ENCODE results near the gene MOB1A.
A peak's percentile ranks its signal among the peaks of the same experiment; 100 is the strongest.
"Not testable (repeated sequence)": the region's sequence is repeated elsewhere in the genome, so short reads cannot be mapped to it uniquely, and the experiment has no call there.

MOB1A gene

DNA sequence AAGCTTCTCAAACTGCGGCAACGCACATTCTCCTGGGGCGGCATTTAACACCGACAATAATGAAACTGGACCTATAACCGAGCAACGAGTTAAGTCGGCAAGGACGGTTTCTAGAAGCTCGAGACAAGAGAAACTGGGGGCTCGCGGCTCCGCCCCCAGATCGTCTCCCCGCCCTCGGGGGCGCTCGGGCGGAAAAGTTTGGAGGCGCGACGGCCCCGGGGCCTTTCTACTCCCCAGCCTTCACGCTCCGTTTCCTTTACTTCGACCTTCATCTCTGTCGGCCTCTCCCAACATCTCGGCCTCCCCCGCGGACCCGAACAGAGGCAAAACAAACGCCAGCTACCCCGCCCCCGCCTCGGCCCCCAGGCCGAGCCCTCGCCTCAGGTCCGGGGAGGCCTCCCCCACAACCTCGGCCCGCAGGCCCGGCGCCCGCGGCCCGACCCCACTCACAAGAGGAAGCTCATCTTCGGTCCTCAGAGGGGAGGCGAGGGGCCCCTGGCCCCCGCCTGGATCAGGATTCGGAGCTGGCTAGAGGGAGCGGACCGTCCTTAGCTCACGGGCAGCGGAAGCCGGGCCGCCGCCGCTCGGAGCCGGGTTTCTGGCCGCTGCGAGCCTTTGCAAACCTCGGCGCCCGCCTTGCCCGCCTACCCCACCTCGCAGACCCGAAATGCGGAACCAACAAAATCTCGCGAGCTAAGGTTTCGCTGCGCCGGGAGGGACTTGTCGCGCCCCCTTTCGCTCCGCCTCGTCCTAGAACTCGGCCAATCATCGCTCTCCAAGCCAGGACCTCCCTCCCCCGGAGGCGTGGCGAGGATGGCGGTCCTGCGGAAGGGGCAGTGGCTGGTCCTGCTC lies at the start of gene MOB1A:
TSS of gene MOB1A (minus strand) at position 669 of the 852 bp plus-strand sequence. CDS start at position 464, 205 bp downstream.
- ATAC-seq: peak; percentile 94 to 96

DNA sequence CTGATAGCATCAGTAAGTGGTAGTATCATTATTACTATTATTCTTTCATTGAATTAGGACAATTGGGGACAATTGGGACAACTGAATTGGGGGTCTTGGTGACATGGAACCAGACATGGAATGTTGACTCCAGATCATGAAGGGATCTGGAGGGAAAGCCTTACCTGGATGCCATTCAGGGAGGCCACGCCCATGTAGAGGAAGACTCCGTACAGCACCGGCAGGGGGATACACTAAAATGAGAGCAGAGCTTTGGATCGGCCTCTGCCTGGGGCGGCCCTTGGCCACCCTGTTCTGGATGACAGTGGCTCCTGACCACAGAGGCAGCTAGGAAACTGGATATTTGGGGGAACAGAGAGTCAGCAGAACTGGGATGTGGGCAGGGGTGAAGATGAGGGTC lies 49.0 kb upstream of the MOB1A start:
- no peak for ATAC-seq

- ATAC-seq: no peak
These were observed 48.1 kb upstream of the MOB1A start for GRCh38 chr2:74226648-74227213.

DNA sequence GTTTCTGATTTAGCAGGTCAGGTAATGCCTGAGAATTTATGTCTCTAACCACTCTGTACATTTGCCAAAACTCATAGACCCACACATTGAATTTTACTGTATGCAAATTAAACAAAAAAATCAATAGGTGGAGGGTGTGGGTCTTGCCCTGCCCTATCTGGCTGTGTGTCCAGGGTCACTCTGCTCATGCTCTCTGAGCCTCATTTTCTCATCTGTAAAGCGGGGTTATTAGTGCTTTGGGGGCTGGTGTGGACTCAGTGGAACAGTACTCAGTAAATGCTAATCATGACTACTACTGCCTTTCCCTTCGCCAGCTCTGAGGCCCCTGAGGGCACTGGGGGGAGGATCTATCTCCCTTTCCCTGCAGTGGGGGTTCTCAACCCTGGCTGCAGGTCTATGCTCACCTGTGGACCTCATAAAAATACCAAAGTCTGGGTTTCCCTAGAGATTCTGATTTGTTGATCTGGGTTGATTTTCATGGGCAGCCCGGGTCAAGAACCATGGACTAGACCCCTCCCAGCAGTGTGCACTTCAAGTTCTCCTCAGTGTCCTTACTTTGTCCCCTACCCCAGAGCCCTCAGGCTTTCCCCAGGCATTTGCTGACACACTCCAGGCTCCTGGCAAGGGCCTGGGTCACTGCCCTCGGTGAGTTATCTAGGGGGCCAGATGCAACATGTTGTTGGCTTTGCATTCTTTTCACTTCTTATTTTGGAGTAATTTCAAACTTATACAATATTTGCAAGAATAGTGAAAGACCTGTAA lies 47.2 kb upstream of the MOB1A start:
- no peak for ATAC-seq

- ATAC-seq: no peak
These were observed 45.5 kb upstream of the MOB1A start for GRCh38 chr2:74223941-74224770.

DNA sequence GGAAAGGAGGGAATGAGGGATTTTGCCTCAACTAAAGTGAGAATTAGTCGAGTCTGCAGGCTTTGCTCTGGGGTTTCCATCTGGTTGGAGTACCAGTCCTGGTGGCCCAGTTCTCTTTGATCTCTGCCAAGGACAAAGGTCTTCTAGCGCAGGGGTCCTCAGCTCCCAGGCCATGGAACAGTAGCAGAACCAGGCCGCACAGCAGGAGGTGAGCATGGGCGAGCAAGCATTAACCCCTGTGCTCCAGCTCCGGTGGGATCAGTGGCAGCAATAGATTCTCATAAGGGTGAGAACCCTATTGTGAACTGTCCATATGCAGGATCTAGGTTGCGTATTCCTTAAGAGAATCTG lies 43.6 kb upstream of the MOB1A start:
- ATAC-seq: no peak

DNA sequence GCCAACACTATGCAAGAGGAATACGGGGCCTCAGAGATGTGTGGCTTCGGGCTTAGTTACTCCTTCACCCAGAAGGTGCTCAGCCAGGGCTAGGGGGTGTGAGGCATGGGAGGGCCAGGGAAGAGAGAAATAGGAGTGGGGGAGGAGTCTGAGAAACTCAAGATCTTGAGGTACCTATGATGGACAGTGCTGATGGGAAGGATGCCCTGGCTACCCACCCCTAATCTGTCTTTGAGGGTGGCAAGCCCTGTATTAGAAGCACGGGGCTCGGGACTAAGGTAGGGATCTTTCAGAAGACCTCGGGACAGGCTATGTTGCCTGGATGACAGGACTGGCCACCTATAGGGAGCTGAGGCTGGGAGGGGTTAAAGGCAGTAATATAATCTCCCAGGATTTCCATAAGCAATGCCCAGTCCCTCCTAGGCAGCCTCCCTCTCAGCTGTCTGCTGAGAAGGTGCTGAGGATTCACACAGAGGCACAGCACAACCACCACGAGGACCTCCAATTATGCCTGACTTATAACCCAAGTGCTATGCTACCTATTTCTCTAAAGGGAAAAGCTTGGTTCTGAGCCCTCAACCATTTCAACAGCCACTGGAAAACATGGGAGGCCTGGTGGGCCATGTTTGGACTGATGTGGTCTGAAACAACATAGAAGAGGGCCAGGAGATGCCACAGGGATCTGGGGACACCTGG lies 43.1 kb upstream of the MOB1A start:
- ATAC-seq: no peak

- no peak for ATAC-seq
These were observed 42.4 kb upstream of the MOB1A start for GRCh38 chr2:74221091-74221490.

DNA sequence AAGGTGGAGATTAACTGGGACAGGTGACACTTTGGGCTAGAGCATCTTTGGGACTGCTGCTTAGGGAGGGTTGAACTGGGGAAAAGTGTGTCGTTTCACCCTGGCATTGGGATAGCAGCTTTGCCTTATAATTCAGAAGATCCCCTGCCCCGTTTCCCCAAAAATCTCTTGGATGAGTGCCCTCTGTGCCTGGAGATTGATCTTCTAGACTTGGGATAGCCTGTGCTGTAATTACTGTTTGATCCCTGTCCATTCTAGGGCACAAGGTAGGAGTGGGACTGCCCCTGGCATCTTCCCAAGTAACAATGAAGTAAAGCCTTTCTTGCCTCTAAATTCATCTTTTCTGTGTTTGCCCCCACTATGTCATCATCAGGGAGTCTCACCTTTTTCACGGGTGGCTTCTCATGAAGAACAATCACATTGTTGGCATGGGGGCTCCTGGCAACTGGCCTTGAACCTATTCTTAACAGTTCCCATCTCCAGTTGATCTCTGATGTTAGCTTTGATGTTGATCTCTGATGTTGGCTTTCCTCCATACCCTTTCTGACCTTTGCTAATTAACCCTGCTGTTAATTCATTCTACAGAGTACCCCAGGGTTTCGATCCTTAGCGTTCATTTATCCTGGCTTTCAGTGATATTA lies 41.3 kb upstream of the MOB1A start:
- no peak for ATAC-seq

DNA sequence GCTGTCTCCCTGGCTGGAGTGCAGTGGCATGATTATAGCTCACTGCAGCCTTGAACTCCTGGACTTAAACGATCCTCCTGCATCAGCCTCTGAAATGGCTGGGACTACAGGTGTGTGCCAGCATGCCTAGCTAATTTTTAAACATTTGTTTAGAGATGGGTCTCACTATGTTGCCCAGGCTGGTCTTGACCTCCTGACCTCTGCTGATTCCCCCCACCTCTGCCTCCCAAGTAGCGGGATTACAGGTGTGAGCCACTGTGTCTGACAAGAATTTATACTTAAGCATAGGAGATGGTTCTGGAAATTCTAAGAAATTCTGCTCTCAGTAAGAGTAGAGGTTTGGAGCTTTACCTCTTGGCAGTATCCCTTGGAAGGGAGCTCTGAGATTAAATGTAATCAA lies 38.0 kb upstream of the MOB1A start:
- no peak for ATAC-seq

GRCh38 chr2:74215771-74216170 lies 37.1 kb upstream of the MOB1A start:
- ATAC-seq: not testable (repeated sequence)

- no peak for ATAC-seq
These were observed 34.2 kb upstream of the MOB1A start for GRCh38 chr2:74212702-74213410.

- peak; percentile 87 to 90 for ATAC-seq
These were observed 27.6 kb upstream of the MOB1A start for GRCh38 chr2:74206180-74206688.

- peak; percentile 15 to 33 for ATAC-seq
These were observed 26.9 kb upstream of the MOB1A start for GRCh38 chr2:74205596-74205995.

DNA sequence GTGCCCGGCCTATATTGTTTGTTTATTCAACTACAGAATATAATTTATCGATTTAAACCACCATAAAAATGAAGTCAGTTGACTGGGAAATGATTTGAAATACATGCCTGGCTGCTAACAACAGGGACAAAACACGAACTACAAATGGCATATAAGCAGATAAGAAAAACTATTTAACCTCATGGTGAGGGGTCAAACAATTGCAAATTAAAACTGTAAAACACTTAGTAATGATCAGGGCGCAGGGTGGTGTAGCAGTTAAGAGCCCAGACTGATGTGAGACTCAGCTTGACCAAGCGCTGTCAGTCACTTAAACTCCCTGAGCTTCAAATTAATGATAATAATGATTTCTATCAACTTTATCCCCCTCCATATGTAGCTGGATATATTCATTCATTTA lies 26.4 kb upstream of the MOB1A start:
- ATAC-seq: no peak

DNA sequence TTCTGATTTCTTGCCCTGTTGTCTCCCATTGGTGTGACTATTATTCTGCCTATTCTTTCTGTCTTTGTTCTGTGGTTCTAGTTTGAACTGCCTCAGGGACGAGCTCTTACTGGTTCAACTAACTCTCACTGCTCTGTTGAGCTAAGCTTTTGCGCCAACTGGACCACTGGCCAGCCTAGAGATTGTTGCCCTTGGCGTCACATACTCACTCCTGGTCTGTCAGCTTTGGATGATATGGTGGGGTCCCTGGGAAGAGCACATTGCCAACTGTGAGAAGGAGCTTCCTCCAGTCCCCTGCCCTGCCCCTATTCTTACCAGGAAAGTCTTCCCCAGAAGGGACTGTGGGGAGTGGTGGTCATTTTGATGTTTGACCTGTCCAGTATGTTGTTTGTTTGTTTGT lies 25.8 kb upstream of the MOB1A start:
- ATAC-seq: no peak

DNA sequence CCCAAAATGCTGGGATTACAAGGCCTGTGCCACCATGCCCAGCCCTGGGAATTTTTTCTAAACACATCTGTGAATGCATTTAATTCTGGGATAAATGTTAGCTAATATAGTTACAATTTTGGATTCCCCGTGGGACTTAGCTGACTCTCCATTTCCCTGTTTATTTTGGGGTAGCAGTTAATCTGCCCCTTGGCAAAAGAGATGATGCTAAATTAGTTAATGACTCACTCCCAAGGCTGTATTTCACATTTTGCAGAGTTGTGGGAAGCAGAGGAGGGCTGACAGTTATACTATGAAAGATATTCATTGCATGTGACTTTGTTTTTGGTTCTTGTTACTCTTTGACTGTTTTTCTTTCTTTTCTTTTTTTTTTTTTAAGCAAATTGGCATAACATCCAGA lies 22.9 kb upstream of the MOB1A start:
- ATAC-seq: no peak

DNA sequence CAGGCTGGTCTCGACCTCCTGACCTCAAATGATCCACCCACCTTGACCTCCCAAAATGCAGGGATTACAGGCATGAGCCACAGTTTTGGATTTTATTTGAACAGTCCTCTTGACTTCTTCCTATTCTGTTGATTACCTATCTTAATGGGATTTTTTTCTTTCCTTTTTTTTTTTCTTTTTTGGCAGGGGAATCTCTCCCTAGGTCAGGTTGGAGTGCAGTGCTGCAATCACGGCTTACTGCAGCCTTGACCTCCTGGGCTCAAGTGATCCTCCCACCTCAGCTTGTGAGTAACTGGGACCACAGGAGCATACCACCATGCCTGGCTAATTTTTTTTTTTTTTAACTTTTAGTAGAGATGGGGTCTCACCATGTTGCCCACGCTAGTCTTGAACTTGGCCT lies 22.5 kb upstream of the MOB1A start:
- ATAC-seq: no peak

- ATAC-seq: no peak
These were observed 21.2 kb upstream of the MOB1A start for GRCh38 chr2:74199871-74200305.

DNA sequence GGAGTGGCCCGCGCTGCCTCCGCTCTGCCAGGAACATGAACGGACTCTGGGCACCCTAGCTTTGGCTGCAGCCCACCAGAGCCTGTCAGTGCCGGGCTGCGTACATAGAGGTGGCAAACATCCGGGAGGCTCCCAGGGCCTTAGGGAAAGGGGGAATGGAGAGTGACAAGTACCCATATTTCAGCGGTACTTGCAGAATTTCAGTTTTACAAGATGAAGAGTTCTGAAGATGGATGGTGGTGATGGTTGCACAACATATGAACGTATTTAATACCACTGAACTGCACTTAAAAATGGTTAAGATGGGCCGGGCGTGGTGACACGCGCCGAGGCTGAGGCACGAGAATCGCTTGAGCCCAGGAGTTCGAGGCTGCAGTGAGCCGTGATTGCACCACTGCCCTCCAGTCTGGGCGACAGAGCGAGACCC lies 20.6 kb upstream of the MOB1A start:
- ATAC-seq: no peak
